Lower leg skin (tissue), 3 donors: Measurements from ENCODE around the gene EHBP1.

Source experiments
- POLR2A ChIP-seq, 2 donors: fragments of 450-650 bp; IDR thresholded peaks; one replicate each; pipeline ENCODE4 v1.6.1; 2016 to 2017; ENCODE audit warnings: antibody characterized with exemption in 2 of 2, mild to moderate bottlenecking in 1 of 2, moderate library complexity in 1 of 2
- TF ChIP-seq, protein P1 (sequence below), 3 donors: fragments of 450-650 bp; IDR thresholded peaks; one replicate each; pipeline ENCODE4 v1.5.1; 2016; ENCODE audit warnings: antibody characterized with exemption in 3 of 3, mild to moderate bottlenecking in 3 of 3, moderate library complexity in 2 of 3

DNA sequence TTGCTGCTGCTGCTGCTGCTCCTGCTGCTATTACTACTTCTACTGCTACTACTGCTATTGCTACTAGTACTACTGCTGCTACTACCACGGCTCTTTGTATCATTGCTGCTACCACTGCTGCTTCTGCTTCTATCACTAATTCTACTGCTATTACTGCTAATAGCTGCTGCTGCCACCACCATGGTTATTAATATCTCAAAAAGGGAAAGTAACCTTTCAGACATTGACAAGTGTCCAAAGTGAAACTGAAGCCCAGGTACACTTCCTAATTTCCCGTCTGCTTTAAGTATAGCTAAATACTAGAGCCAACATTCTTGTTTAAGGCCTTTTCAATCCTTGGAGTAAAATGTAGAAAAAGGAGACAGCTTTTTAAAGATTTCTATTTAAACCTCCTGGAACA is 45.4 kb upstream of the EHBP1 start:
- TF ChIP-seq, protein P1, sequence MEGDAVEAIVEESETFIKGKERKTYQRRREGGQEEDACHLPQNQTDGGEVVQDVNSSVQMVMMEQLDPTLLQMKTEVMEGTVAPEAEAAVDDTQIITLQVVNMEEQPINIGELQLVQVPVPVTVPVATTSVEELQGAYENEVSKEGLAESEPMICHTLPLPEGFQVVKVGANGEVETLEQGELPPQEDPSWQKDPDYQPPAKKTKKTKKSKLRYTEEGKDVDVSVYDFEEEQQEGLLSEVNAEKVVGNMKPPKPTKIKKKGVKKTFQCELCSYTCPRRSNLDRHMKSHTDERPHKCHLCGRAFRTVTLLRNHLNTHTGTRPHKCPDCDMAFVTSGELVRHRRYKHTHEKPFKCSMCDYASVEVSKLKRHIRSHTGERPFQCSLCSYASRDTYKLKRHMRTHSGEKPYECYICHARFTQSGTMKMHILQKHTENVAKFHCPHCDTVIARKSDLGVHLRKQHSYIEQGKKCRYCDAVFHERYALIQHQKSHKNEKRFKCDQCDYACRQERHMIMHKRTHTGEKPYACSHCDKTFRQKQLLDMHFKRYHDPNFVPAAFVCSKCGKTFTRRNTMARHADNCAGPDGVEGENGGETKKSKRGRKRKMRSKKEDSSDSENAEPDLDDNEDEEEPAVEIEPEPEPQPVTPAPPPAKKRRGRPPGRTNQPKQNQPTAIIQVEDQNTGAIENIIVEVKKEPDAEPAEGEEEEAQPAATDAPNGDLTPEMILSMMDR (IDR thresholded peaks at IDR 0.05): no peak
- TF ChIP-seq POLR2A (IDR thresholded peaks at IDR 0.05): no peak
